GM18870 (cell line): ENCODE measurements around the gene STEAP1B.
A peak's percentile ranks its signal among the peaks of the same experiment; 100 is the strongest.
"Not testable (repeated sequence)": the region's sequence is repeated elsewhere in the genome, so short reads cannot be mapped to it uniquely, and the experiment has no call there.

Source experiments
- ATAC-seq: cut with Tn5 transposase; IDR thresholded peaks from one replicate; pipeline ENCODE4 v1.9.1; 2021; ENCODE audit warnings: moderate library complexity; ENCODE audit not compliant: unreplicated experiment

STEAP1B gene

GRCh38 chr7:22460363-22460988, 39.5 kb downstream of the STEAP1B start:
- ATAC-seq: no peak

GRCh38 chr7:22457471-22457870, 42.5 kb downstream of the STEAP1B start:
- ATAC-seq: no peak

DNA sequence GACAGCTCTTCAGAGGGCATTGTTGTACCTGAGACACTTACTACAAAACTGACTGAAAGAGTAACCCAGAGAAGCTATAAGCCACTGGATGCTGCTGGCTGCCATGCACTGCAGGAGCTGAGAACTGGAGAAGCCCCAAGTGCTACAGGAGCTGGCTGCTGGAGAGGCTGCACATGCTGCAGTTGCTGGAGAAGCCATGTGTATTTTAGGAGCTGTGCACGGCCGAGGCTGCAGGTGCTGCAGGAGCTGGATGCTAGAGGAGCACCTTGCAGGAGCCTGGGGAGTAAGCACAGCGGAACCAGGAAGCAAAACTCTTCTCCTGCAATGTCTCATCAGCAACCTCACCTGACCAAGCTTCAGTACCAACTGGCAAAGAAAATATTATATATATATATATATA, 45.5 kb downstream of the STEAP1B start:
- no peak for ATAC-seq

GRCh38 chr7:22452960-22453558, 46.9 kb downstream of the STEAP1B start:
- no peak for ATAC-seq

DNA sequence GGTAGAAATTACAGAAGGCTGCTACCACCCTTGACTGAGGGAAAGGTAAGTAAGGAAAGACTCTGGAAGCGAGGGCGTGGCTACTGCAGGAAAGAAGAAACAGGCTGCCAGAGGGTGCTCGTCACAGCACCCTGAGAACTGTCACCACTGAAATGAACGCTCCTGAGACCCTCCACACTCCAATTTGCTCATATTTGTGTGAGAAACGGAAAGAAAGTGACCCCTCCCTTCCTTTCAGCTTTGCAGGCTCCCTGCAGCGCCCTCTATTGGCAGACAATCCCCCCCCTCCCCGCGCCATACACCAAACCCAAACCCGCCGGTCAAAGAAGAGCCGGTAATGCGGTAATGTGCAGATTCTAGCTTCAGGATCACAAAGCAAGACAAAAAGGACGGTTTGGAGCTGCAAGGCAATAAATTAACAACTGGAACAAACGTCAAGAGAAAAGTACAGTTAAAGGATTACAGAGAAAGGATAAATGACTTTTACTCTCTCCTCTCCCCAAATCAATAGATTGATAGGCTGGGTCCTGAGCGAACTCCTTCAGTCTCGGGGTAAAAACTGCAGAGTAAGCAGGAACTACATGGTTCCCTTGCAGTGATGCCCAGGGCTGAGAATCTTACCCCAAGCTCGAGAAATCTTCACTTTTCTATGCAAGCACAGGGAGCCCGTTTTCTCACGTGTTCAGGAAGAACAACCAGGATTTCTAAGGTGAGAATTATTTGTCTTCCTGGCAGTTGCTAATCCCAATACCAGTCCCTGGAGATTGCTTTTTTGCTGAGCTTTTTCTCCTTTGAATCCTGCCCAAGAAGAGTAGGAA, 47.6 kb downstream of the STEAP1B start:
- no peak for ATAC-seq

DNA sequence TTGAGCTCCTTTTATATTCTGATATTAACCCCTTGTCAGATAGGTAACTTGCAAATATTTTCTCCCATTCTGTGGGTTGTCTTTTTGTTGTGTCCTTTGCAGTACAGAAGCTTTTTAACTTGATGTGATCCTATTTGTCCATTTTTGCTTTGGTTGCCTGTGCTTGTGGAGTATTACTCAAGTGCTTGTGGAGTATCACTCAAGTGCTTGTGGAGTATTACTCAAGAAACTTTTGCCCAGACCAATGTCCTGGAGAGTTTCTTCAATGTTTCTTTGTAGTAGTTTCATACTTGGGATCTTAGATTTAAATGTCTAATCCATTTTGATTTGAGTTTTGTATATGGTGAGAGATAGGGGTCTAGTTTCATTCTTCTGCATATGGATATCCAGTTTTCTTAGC, 50.0 kb downstream of the STEAP1B start:
- not testable (repeated sequence) for ATAC-seq

DNA sequence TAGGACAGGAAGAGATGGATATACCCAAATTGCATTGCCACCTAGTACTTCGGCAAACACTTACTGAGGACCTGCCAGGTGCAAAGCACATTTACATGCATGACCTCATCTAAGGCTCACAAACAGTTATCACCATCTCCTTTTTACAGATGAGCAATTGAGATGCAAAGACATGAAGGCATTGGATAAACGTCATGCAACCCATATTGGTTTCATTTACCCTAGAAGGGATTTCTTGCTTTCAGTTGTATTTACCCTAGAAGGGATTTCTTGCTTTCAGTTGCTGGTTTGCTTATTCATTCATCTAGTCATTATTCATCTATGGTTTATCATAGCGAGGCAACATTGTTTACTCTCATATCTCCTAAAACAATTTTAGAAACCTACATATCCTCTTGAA, 52.2 kb downstream of the STEAP1B start:
- peak; percentile 89 for ATAC-seq

DNA sequence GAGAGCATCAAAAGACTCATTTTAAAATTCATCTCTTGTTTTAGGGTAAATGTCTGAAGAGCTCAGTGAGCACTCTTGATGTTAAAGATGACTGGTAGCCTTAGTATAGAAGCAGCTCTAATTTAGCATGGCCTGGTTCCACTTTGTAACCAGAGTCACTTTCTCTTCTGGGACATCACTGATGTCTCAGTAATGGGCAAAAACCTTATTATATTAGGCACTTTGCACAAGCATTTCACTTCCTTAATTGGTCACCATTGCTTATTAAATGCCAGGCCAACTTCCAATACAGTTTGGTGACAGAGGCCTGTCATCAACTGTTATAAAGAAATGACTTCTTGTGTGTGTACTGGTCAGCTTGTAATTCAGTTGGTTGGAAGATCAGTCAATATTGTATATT, 53.0 kb downstream of the STEAP1B start:
- peak; percentile 21 for ATAC-seq

- no peak for ATAC-seq
Measured at GRCh38 chr7:22445853-22446252, 54.1 kb downstream of the STEAP1B start.

DNA sequence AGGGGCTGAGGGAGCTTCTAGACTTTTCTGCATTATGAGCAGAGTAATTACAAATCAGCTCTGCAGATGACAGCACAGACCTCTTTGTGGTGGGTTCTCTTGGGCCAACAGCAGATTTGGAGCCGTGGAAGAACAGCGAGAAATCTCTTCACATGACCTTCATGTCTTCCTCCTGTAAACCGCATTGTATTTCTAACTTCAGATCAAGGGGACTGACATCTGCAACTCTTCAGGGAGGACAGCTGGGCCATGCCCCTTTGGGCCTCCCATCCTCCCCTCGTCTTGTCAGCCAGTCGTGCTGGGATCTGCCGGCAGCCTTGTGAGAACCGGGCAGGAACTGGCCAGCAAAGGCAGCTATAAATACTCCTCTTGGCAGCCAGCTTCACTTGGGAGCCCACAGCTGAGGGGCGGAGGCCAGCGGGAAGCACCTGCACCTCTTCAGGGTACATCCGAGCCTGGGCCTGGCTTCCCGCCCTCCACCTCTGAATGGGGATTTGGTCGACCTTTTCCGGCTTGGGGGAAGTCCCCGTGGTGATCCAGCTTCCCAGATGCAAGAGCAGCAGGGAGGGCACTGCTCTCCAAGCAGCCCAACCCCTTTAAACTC, 54.7 kb downstream of the STEAP1B start:
- ATAC-seq: no peak

- ATAC-seq: no peak
Measured at GRCh38 chr7:22444181-22444971, 55.6 kb downstream of the STEAP1B start.

DNA sequence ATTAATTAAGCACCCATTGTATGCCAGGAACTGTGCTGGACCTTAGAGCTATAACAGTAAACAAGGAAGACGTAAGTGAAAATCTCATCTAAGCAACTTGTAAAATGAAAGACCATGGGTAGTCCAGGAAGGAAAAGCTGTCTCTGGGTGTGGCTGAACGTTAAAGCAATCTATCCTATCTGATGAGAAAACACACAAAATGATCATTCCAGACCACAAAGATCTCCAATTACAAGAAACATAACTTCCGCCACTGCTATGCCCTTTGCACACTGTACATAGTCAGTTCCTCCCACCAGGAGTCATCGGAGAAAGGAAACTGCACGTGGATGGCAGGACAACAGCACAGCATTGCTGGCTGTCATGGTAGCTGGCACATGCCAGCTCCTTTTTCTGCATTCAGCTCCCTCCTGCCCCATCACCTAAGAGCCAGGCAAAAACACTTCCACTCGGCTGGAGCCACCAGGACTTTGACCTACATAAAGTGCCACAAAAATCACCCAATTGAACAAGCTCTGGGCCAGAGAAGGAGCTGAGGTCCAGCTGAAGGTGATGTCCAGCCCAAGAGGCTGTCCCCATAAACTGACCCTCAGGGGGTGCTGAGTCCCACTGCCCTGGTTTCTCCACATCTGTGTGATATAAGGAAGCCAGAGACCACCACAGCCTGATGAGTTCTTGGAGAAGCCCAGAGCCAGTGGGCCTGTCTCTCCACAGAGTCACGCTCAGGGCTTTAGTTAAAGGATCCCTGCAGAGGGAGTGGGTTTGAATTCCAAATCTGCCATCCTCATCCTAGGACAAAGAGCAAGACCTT, 56.4 kb downstream of the STEAP1B start:
- no peak for ATAC-seq

- ATAC-seq: no peak
Measured at GRCh38 chr7:22442882-22443369, 57.1 kb downstream of the STEAP1B start.

DNA sequence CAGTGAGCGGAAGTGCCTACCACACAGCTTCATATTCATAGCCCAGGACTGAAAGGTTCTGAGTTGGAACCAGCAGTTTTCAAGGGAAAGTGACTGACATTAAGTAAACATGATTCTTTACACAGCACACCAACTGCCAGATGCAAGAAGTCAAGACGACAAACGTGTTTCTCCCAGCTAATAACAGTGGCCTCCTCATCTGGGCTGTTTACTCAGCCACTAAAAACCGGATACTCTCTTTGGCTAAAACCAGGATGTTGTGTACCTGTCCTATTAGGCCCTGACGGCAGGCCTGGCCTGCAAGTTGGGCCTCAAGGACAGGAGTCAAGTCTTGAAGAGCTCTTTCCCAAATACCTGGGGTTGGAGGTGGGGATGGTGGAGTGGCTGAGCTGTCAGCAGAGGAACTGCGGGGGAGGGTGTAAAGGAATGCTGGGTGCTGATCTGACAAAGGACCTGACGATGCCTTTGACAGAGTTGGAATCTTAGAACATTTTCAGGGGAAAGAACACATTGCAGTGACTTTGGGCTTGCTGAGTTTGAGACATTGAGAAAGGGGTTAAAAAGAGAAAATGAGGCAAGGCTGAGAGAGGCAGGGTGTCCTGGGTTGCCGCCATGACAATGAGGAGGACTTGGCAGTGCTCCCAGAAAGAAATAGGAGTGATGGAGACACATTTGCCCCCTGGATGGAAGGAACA, 57.7 kb downstream of the STEAP1B start:
- ATAC-seq: no peak

DNA sequence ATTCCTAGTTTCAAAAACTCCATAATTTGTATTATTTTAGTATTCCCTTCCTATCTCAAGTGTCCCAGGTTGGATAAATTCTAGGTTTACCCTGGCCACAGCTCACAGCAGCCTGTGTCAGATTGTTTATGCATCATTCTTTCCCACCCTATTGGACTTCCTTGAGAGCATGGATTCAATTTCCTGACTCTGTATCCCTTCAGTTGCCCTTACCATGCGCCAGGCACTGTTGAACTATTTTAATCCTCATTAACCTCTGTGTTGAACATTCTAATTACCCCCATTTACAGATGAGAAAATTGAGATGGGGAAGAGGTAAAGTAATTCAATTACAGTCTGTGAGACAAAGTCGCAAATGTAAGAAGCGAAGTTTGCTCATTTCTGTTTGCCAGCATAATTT, 58.8 kb downstream of the STEAP1B start:
- ATAC-seq: no peak

GRCh38 chr7:22438994-22439393, 61.0 kb downstream of the STEAP1B start:
- ATAC-seq: peak; percentile 45

DNA sequence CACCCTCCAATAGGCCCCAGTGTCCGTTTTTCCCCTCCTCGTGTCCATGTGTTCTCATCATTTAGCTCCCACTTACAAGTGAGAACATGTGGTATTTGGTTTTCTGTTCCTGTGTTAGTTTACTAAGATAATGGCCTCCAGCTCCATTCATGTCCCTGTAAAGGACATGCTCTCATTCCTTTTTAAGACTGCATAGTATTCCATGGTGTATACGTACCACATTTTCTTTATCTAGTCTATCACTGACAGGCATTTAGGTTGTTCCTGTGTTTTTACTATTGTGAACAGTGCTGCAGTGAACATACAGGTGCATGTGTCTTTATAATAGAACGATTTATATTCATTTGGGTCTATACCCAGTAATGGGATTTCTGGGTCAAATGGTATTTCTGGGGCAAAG, 63.4 kb downstream of the STEAP1B start:
- ATAC-seq: not testable (repeated sequence)

DNA sequence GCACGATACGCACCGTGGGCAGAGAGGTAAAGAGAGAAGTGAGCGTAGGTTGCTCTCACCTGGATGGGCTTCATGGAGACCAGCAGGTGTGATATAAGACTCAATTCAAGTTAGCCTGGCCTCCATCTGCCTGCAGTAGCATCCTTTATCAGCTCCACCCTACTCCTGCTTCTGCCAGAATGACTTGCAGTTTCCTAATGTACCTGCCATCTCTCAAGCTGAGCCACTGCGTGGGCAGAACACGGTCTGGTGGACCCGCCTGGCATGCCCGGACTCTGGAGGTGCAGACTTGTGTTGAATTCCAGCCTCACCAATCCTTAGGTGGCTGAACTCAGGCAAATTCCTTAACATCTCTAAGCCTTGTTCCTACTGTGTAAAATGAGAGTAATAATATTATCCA, 64.3 kb downstream of the STEAP1B start:
- peak; percentile 5 for ATAC-seq

DNA sequence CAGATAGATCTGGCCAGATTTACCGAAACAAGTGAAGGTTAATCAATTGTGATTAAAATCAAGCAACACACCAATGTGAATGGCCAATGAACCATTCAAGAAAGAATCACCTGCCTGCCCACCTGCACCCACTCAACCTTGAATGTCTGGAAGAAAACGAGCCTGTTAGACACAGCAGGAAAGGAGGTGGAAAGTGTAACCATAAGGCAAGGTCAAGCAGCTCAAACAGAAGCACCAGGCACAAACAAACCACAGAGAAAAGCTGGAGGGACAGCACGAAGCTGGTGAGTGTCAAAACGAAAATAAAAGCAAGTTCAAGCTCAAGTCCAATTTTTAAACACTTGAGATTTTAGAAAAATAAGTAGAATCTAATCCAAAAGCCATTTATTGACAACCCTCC, 64.9 kb downstream of the STEAP1B start:
- peak; percentile 80 for ATAC-seq
